Smooth muscle cell of the brain vasculature (primary cell): ENCODE results near the gene NDUFB8.

Source experiments
- DNase-seq: peaks from one replicate; pipeline ENCODE4 v3.0.0-alpha.2; 2012; ENCODE audit warnings: low read depth, low spot score

Gene NDUFB8

DNA sequence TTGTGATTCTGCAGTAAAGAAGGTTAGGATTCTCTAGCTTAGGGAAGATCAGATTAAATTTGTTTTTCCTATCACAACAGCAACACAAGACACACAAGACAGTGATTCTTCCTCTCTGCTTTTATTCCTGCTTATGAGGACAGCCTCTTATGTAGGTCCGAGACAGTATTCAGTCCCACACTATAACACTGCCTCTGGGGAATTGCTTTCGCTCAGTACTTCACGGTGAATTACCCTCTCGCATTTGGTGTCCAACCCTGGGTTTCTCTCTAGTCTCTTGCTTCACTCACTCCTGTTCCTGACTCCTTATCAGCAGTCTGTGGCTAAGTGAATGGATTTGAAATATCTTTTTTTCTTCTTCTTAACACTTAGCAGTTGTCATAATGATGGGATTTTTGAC is 7.8 kb upstream of the NDUFB8 start:
- no peak for DNase-seq

DNA sequence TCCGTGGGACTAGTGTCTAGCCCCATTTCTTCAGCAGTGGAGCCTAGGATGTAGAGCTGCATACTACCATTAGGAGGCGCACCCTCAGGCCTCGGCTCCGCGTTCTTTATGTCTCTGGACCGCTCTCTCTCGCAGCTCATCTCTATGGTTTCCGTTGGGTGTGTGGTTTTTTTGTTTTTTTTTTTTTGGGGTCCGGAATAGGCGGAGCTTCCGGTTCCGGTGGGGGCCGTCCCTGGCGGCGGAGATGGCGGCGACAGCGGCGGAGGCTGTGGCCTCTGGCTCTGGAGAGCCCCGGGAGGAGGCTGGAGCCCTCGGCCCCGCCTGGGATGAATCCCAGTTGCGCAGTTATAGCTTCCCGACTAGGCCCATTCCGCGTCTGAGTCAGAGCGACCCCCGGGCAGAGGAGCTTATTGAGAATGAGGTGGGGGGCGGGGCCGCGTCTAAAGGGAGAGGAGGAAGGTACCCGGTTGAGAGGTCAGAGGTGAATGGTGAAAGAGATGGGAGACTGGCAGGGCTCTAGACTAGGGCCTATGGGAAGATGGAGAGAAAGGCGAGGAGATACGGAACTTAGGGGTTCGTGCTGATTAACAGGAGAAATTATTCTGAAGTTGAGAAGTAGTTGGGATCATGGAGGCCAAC is 6.2 kb upstream of the NDUFB8 start, which contains the start of gene HIF1AN:
HIF1AN (plus strand) TSS at position 229 of the 639 bp plus-strand sequence; CDS start at position 245, 16 bp downstream.
- peak; percentile 92 for DNase-seq

DNA sequence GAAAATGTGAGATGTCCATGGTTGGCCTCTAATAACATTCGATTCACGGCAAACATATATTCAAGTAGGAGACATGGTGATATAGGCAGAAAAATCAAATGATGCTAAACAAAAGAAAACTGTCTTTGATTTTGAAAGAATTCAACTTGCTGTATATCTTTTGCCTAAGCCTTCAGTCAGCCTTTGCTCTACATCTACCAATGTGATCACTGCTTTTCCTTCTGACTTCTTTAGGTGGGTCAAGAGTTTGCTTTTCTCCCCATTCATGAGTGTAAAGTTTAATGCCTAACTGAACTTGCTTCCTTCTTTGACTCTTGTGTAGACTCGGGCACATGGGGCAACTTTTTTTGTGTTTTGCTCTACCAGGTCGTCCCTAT is 5.7 kb upstream of the NDUFB8 start:
- DNase-seq = no peak

DNA sequence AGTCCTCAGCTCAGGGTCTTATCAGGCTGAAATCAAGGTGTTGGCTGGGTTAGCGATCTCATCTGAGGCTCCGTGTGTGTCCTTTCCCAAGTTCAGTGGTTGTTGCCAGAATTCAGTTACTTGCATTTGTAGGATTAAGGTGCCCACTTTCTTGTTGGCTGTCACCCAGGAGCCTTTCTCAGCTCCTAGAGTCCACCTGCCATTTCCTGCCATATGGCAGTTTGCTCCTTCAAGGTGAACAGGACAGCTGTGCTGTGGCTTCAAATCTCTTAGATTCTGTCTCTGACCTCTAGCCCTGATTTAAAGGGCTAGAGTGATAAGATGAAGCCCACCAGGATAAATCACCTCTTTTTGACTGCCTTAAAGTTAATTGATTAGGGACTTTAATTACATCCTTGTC is 5.1 kb upstream of the NDUFB8 start:
- no peak for DNase-seq

DNA sequence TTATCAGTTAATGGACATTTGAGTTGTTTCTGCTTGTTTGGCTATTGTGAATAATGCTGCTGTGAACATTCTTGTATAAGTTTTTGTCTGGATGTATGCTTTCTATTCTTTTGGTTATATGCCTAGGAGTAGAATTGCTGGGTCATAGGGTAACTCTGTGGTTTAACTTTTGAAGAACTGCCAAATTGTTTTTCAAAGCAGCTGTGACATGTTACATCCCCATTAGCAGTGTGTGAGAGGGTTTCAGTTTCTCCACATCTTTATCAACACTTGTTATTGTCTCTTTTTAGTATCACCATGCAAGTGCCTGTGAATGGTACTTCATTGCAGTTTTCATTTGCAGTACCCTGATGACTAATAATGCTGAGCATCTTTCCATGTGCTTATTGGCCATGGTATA is 2.1 kb upstream of the NDUFB8 start:
- no peak for DNase-seq

DNA sequence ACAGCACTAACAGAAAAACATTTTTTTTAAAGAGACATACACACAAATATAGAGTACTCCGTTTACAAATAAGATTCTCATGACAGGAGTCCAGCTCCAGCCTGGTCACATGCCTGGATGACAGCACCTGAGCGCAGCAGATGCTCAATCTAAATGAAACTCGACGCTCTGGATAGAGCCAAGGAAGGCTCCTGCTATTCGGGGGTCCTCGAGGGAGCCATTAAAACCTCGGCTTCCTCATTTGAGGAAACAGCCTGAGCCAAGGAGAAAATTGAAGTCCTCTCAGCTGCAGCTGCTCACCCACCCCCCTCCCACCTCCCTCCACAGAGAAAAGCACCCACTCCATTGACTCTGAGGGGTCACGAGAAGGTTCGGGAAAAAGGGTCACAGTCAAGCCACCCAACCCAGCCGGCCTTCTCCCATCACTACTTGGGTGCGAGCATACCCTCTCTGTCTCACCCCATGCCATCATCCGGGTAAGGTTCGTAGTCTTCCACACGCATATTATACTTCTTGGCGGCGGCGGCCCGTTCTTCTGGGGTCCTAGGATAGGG is 673 bp downstream of the NDUFB8 start:
- no peak for DNase-seq

DNA sequence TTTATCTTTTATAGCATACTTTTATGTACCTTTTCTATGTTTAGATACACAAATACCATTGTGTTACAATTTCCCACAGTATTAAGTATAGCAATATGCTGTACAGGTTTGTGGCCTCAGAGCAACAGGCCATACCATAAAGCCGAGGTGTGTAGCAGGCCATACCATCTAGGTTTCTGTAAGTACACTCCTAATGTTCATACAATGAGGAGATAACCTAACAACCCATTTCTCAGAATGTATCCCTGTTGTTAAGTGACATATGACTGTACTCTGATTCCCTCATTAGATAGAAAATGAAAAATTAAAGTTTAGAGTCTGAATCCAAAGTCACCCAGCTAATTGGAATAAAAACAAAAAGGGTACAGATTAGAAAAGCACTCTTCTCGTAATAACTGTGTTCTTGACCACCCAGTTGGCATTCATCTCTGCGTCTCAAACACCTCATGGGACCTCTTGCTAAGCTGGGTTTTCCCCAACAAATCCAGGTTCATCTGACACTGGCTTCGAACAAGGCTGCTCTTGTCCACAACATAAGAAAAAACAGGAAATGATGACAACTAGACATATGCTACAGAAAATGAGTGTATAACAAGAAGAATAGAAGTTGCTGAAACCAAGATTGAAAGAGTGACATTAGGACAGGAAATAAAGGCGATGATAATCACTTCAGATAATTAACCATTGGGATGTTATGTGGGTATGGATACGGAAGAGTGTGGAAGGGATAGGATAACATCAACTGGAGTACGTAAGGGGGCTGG is 1.4 kb downstream of the NDUFB8 start:
- no peak for DNase-seq

DNA sequence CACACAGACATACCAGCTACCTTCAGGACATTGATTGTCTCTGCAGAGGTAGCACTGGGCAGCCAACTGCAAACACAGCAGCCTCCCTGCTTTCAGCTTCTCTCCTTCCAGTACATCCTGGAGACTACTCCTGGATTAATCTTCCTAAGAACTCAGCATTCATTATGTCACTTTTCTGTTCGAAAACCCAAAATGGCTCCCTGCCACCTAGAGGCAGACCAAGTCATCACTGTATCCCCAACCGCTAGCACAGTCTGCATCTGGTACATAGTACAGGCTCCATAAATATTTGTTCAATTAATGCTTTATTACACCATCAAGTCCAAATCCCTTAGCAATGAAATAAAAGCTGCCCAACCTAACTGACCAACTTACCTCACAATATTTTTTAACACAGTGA is 5.0 kb downstream of the NDUFB8 start:
- DNase-seq = no peak

DNA sequence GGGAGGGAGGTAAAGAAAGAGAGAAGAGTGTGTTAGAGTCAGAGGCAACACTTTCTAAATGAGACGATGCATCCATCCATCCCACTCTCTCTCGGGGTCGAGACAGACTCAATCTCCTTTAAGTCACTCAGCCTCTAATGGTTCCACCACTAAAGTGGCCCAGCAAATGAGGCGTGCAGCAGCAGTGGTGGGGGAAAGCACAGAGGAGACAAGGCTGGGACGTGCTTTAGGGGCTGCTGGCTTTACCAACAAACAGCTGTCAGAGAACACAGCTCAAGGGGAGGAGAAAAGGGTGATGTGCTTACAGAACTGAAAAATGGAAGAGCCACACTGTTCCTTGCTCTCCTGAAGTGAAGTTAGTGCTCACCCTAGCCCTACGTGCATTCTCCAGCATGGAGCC is 5.5 kb downstream of the NDUFB8 start:
- DNase-seq = no peak

DNA sequence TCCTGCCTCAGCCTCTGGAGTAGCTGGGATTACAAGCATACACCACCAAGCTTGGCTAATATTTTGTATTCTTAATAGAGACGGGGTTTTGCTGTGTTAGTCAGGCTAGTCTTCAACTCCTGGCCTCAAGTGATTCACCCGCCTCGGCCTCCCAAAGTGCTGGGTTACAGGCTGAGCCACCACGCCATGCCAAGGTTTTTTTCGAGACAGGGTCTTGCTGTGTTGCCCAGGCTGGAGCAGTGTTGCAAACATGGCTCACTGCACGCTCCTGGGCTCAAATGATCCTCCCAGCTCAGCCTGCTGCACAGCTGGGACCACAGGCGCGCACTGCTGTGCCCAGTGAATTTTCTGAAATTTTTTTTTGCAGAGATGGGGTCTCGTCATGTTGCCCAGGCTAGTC is 6.7 kb downstream of the NDUFB8 start:
- DNase-seq = no peak

DNA sequence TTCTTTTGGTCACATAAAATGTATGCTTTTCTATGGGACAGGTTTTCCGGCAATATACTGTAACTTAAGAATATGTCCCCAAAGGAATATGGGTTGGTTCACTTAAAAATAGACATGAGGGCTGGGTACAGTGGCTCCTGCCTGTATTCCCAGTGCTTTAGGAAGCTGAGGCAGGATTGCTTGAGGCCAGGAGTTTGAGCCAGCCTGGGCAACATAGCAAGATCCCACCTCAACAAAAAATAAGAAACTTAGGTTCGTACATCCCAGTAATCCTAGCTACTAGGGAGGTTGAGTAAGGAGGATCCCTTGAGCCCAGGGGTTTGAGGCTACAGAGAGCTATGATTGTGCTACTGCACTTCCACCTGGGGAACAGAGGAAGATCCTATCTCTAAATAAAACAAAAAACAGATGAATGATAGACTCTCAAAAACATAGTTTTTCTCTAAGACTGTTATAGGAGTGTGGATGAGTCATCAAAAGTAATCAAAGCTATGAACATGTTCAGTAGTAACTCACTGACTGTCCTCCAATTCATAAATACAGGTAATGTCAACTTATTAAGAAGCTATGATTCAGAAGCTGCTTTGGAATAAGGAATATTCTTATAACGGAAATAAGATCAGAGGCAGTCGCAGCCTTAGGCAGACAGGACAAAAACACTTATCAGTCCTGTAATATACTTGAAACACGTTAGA is 7.4 kb downstream of the NDUFB8 start:
- DNase-seq = no peak

DNA sequence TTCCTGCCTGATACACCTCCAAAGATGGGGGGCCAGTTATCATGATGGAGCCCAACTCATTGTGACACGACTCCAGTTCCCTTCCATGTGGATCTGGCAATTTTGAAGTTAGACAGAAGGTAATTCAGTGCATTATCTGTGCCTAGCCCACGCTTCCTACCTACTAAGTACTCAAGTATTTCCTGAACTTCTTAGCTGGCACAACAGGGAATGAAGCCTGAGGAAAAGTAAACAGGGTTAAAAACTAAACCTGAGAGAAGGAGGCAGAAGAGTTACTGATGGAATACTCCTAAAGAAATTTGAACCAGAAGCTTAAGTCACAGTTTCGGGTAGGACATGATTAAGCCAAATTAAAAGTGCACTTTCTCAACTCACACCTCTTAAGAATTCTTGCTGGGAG is 8.9 kb downstream of the NDUFB8 start:
- no peak for DNase-seq

DNA sequence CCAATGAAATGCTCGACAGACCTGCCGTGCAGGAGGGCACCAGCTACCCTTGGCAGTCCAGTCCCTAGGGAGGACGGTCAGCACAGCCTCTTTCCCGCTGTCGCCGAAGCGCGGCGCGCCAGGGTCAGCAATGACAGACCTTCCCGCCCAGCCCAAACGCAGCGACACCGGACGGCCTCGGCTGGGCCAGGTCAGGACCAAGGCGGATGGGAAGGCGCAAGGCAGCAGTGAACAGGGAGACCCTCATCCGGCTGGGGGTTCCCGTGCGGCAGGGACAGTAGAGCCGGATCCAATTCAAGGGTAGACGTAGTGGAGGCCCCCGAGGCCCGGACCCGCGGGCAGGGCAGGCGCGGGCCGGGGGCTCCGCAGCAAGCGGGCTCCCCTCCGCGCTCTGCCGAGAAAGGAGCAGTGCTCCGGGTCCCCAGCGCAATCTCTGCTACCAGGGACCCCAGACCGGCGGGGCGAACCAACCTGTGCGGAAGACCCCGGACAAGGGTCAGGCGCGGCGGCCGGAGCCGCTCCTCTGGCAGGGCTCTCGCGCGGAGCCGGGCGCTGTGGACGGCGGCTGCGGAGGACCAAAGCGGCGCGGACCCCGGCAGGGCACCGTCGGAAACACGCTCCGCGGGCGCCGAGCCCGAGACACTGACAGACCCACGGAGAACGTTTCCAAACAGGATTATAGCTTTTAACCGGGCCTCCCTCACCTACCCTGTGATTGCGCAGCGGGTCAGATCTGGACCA is 10.2 kb downstream of the NDUFB8 start, which contains the start of gene SEC31B:
SEC31B (minus strand) TSS at position 551 of the 741 bp plus-strand sequence. CDS start 2,909 bp downstream, outside the sequence.
- no peak for DNase-seq

DNA sequence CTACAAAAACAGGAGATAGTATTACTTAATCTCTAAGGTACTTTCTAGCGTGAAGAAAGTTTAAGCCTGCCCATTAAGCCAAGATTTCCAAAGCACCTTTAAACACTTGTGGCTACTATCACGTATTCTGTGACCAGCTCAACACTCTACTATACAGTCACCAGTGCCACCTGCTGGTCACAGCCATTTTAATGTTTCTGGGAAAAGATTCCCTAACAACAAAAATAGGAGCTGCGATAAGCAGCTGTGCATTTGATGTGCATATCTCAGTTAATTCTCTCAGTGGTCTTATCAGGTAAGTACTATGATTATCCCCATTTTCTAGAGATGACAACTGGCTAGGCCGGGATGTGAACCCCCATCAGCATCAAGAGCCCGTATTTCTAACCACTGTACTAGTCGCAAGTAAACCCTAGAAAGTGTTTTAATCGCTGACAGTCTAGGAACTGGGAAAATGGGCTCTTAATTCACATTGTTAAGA is 10.9 kb downstream of the NDUFB8 start:
- no peak for DNase-seq

DNA sequence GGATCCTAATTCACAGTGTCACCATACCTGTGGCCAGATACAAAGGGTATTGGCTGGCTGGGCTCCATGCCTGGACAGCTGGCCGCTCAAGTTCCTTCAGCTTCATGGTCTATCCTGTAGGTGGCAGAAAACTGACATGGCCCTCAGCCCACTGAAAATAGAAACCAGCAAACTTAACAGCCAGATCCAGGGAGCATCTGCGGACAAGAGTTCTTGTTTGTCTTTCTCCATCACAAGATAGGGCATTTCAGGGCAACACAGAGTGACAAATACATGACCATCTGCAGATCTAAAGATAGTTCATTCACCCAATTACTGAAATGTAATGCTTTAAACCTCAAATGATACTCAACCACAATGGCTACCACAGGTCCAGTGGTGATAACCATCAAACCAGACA is 12.8 kb downstream of the NDUFB8 start:
- DNase-seq = no peak

DNA sequence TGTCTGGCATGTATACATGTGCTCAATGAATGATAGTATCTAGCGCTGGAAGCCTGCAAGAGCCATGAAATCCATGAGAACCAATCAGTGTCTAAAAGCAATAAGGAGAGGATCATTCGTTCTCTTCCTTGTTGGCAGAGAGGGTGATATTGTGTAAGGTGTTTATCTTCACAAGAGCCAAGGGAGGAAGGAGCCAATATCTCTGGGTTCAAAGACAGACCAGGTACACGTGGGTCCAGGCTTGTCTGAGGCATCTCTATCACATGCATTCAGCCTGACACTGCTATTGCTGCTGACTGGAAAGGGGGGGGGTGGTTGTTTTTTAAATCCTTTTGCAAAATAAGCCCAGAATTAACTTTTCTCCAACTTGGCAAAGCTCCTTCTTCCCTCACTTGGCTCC is 14.1 kb downstream of the NDUFB8 start:
- no peak for DNase-seq

DNA sequence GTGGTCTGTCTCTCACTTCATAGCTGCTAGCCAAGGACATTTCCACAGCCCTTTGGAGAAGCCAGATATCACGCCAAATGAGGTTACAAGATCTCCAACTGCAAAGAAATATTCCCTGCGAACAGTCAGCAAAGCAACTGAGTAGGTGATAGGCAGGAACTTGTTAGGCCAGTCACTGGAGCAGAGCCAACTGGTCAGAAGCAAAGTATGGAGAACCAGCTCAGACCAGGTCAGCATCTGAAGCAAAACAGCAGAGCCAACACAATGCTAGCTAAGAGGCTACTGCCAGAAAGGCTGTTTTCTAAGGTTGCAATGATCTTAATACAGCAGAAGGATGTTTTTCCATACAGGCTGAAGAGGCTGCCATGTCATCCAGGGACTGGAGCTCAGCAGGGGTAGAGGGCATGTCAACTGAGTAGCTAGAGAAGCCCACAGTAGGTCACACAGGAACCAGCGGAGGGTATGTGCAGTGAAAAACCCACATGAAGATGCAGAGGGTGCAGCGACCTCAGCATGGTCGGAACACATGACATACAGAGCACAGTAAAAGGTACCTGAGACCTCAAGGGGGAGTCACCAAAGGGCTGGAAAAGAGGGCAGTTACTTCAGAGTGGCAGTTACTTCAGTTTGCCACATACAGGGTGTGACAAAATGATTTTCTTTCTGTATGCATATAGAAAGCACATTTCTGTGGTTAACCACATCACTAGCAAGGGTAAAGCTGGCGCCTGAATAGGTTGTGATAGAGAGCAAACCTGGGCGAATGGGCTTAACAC is 18.9 kb downstream of the NDUFB8 start:
- DNase-seq = no peak

DNA sequence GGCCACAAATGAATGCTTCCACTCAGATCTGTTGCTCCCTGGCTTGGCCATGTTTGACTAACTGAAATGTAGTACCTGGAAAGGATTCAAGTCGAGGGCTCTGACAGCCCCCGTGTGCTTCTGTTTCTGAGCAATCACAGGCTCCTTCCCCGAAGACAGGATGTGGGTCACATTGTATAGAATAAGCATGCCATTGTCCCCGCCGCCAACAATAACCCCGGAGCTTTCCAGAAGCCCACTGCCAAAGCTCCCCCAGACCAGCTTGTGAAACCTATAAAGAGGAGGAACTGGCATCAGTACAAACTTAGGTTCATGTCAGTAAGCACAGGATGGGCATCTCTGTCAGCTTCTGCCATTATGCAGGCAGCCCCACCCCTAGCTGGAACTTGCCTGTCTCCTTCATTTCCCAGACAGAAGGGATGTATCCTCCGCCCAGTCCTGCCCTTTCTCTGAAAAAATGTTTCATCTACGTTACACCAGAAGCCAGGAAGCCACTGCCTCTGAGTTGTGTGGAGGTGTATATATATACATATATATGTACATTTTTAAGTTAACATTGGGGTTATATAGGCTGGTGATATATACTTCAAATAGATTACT is 20.3 kb downstream of the NDUFB8 start:
- no peak for DNase-seq

DNA sequence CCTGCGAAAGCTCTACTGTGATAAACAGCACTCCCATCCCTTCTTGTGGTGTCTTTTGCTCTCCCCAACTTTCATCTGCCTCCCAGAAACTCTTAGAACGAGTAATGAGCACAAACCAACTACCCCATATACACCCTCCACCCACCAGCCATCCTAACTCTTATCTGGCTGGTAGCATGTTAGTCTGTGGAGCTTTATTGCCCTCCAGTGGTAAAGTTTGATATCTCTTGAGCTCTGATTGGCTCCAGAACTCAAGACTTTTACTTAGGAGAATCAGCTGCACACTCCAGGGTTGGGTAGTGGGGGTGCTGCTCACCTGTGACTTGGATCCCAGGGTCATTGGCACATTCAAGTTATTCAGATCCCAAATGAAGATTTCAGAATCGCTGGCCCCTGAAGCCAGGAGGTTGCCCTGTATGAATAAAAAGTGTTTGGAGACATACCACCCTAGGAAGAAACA is 20.9 kb downstream of the NDUFB8 start:
- no peak for DNase-seq

DNA sequence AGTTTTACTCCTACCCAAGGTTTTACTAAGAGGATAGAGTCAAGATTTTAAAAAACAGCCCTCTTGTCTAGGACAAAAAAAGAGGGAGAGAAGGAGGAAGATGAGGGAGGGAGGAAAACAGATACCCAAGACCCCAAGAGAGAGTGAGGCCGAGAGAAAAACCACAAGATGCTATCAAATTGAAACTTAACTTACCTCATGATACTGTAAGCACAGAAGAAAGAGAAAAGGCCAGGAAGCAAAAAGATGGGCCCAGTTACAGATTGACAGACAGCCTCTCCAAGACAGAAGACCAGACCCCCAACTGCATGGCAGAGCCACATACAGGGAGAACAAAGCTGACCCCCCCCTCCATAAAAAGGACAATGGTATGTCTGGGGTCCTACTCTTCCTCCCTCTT is 21.4 kb downstream of the NDUFB8 start:
- DNase-seq = no peak
